Esophagus muscularis mucosa (tissue), 4 donors: ENCODE results near the gene TBPL1. TPM values are rescaled to one million over a fixed set of nuclear protein-coding genes. Genes with fewer than 3 reads are reported as not detected.

ENCODE experiments used
- DNase-seq: peaks from one replicate; pipeline ENCODE4 v3.0.0-alpha.2; 2017; ENCODE audit errors: extremely low spot score
- H3K27ac ChIP-seq, 4 donors: fragments of 200-600 bp; sonication (generic); replicated peaks in 1 of 4; 1 replicate in 3 of 4; 2 replicates in 1 of 4; pipeline ENCODE4 v1.5.1; 2016 to 2019; ENCODE audit warnings: mild to moderate bottlenecking in 1 of 4
- H3K27me3 ChIP-seq, 4 donors: fragments of 200-600 bp; sonication (generic); one replicate each; pipeline versions ENCODE4 v1.5.1 to v1.6.0; 2016 to 2019
- H3K36me3 ChIP-seq, 4 donors: fragments of 200-600 bp; sonication (generic); one replicate each; pipeline ENCODE4 v1.5.1; 2016 to 2019
- H3K4me1 ChIP-seq, 4 donors: fragments of 200-600 bp; sonication (generic); one replicate each; pipeline ENCODE4 v1.5.1; 2016 to 2019
- H3K4me3 ChIP-seq, 4 donors: fragments of 200-600 bp; sonication (generic); 1 replicate in 2 of 4; 2 replicates in 2 of 4; pipeline ENCODE4 v1.5.1; 2016 to 2019; ENCODE audit warnings: mild to moderate bottlenecking in 4 of 4, moderate library complexity in 1 of 4
- H3K9me3 ChIP-seq, 4 donors: fragments of 200-600 bp; sonication (generic); 1 replicate in 3 of 4; 2 replicates in 1 of 4; pipeline ENCODE4 v1.5.1; 2016 to 2019
- EP300 ChIP-seq: sonication (generic); formaldehyde crosslinking; IDR thresholded peaks from one replicate; pipeline ENCODE4 v1.6.1; 2017; ENCODE audit warnings: antibody characterized with exemption
- POLR2A ChIP-seq: fragments of 450-650 bp; IDR thresholded peaks from one replicate; pipeline ENCODE4 v1.6.1; 2017; ENCODE audit warnings: antibody characterized with exemption, moderate library complexity, mild to moderate bottlenecking, low read depth
- POLR2AphosphoS5 ChIP-seq, 2 donors: sonication (generic); formaldehyde crosslinking; IDR thresholded peaks; one replicate each; pipeline ENCODE4 v1.6.1; 2017; ENCODE audit warnings: antibody characterized with exemption in 2 of 2
- WGBS: methylation state at CpG from one replicate; pipeline ENCODE4 v1.1.5; 2018; 5-methylcytosine and 5-hydroxymethylcytosine counted together
- intact Hi-C: fragments of 100-400 bp; cut with DNase I; formaldehyde crosslinking; loops from one replicate; pipeline ENCODE4 v1.15.1; 2023
- total RNA-seq, 4 donors: library from RNA; depleted of rRNA; stranded (reverse); fragments of >200 nt; gene quantifications; one replicate each; pipeline versions ENCODE4 v1.1.0 to v1.2.1, GENCODE V29; 2016
- TF ChIP-seq, protein P1 (sequence below), 3 experiments: fragments of 200-600 bp in 2 of 3; fragments of 450-650 bp in 1 of 3; sonication (generic) in 2 of 3; IDR thresholded peaks; one replicate each; pipeline ENCODE4 v1.5.1; 2017 to 2019; ENCODE audit warnings: antibody characterized with exemption in 3 of 3, mild to moderate bottlenecking in 2 of 3, moderate library complexity in 1 of 3

TBPL1 gene
- total RNA-seq, 4 donors from 2014 or later = 8.8 to 23.4 (median 17.8) TPM

DNA sequence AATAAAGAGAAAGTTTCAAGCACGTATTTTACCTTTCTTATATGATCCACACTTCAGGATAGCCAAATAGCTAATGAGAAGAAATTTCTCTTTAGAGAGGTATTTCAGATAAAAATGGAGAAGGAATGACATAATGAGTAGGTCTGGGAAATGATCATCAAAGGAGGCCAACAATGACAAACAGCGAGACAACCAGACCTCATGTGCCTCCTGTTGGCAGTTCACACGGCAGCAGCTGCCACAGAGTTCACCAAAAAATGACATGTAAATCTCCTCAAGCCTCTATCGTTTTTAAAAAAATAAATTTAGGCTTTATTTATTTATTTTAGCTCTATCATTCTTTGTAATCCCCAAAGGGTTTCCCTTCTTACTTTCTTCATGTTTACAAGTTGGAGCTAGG, 51.7 kb downstream of the TBPL1 start:
- no peak overlapping the region for H3K27ac ChIP-seq
- TF ChIP-seq POLR2A = no peak
- TF ChIP-seq EP300 = no peak
- TF ChIP-seq POLR2AphosphoS5 (IDR thresholded peaks at IDR 0.05) = no peak
- TF ChIP-seq, protein P1, sequence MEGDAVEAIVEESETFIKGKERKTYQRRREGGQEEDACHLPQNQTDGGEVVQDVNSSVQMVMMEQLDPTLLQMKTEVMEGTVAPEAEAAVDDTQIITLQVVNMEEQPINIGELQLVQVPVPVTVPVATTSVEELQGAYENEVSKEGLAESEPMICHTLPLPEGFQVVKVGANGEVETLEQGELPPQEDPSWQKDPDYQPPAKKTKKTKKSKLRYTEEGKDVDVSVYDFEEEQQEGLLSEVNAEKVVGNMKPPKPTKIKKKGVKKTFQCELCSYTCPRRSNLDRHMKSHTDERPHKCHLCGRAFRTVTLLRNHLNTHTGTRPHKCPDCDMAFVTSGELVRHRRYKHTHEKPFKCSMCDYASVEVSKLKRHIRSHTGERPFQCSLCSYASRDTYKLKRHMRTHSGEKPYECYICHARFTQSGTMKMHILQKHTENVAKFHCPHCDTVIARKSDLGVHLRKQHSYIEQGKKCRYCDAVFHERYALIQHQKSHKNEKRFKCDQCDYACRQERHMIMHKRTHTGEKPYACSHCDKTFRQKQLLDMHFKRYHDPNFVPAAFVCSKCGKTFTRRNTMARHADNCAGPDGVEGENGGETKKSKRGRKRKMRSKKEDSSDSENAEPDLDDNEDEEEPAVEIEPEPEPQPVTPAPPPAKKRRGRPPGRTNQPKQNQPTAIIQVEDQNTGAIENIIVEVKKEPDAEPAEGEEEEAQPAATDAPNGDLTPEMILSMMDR (IDR thresholded peaks at IDR 0.05) = no peak
- intact Hi-C loops = no loop called here
- H3K9me3 ChIP-seq = no peaks in the 10 kb centered on the region
- peaks cover 0 to 40% (median 16%) of the 10 kb centered on the region in 4 donors for H3K4me1 ChIP-seq
- 68% methylated on average over 4 of the region's 4 CpGs for WGBS
- H3K36me3 ChIP-seq = peaks cover 0 to 18% (median 4%) of the 10 kb centered on the region in 4 donors
- H3K4me3 ChIP-seq = no peak overlapping the region
- DNase-seq = no peak
- no peaks in the 10 kb centered on the region for H3K27me3 ChIP-seq

DNA sequence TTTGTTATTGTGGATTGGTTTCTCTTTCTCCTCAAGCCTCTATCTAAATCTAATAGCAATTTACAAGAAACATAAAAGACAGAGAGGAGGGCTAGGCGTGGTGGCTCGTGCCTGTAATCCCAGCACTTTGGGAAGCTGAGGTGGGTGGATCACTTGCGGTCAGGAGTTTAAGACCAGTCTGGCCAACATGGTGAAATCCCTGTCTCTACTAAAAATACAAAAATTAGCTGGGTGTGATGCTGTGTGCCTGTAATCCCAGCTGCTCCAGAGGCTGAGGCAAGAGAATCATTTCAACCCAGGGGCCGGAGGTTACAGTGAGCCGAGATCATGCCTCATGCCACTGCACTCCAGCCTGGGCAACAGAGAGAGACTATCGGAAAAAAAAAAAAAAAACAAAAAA, 52.8 kb downstream of the TBPL1 start:
- no peak overlapping the region for H3K4me3 ChIP-seq
- H3K27ac ChIP-seq = no peak overlapping the region
- H3K9me3 ChIP-seq = no peaks in the 10 kb centered on the region
- DNase-seq = no peak
- peaks cover 0 to 18% (median 4%) of the 10 kb centered on the region in 4 donors for H3K36me3 ChIP-seq
- WGBS = 84% methylated on average over 6 of the region's 6 CpGs
- no peak for TF ChIP-seq POLR2AphosphoS5 (IDR thresholded peaks at IDR 0.05)
- no peak for TF ChIP-seq EP300
- TF ChIP-seq, protein P1 (IDR thresholded peaks at IDR 0.05) = no peak
- no peak for TF ChIP-seq POLR2A
- H3K4me1 ChIP-seq = peaks cover 0 to 36% (median 14%) of the 10 kb centered on the region in 4 donors
- intact Hi-C loops = no loop called here
- H3K27me3 ChIP-seq = no peaks in the 10 kb centered on the region

DNA sequence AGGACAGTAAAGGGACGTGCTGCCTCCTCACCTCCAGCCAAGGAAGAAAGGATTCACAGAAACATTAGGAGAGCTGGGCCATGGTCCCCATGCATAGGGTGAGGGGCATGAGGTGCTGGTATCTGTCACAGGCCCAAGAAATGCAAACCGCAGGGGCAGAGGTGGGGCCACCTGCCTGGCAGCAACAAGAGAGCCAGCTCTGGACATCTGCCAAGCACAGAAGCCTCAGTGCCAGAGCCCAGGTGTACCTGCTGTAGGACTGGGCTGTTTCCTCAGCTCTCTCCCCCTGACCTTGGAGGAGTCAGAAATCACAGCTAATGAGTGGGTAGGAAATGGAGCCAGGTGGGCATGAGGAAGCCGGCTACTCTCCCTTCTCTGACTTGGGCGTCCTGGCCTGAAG, 54.1 kb downstream of the TBPL1 start:
- intact Hi-C loops = no loop called here
- Histone ChIP-seq H3K27ac (no peak overlapping the region), H3K9me3 (no peaks in the 10 kb centered on the region), H3K27me3 (no peaks in the 10 kb centered on the region), H3K36me3 (peaks cover 0 to 17% (median 4%) of the 10 kb centered on the region in 4 donors), H3K4me3 (no peak overlapping the region), H3K4me1 (peaks cover 0 to 41% (median 13%) of the 10 kb centered on the region in 4 donors)
- DNase-seq = no peak
- no peak for TF ChIP-seq POLR2A
- 85% methylated on average over 4 of the region's 4 CpGs for WGBS

DNA sequence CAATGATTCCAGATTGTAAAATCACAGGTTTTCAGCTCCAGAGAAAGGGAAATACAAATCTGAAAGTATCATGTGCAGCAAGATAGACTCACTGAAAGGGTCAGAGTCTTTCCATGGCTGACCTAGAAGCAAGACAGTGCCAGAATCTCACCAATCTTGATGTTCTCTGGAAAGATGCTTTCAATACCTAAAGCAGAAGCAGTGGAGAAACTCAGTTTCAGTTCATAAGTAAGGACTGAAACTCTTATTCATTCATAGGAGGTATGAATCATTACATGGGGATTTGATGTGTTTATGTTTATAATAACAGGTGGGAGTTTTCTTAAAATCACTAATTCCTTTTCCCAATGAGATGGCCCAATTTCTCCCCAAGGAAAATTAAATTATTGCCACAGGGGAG, 56.9 kb downstream of the TBPL1 start:
- no peak overlapping the region for H3K27ac ChIP-seq
- no peak overlapping the region for H3K4me3 ChIP-seq
- TF ChIP-seq, protein P1 (IDR thresholded peaks at IDR 0.05) = no peak
- no peak for TF ChIP-seq EP300
- TF ChIP-seq POLR2A = no peak
- TF ChIP-seq POLR2AphosphoS5 (IDR thresholded peaks at IDR 0.05) = no peak
- peaks cover 0 to 6% (median 0%) of the 10 kb centered on the region in 4 donors for H3K36me3 ChIP-seq
- intact Hi-C loops = no loop called here
- no peaks in the 10 kb centered on the region for H3K9me3 ChIP-seq
- no peak for DNase-seq
- peaks cover 0 to 25% (median 13%) of the 10 kb centered on the region in 4 donors for H3K4me1 ChIP-seq
- no peaks in the 10 kb centered on the region for H3K27me3 ChIP-seq

DNA sequence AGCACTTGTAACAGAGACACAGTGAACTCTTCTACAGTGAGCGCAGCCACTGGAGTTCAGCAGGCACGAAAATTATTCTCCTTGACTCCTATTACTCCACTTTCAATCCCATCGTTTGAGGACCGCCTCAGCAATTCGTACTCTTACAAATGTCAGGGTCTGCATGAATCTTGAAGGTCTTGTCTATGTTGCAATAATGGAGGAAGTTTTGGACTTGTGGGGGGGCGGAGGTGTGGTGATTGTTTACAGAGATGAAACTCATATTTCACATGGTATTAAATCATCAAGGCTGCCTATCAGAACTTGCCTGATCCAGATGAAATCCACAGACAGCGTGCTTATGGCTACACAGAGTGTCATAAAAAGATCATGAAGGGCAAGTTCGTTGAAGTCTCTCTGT, 57.4 kb downstream of the TBPL1 start:
- TF ChIP-seq EP300 (no peak), POLR2AphosphoS5 (IDR thresholded peaks at IDR 0.05) (no peak), POLR2A (no peak)
- TF ChIP-seq, protein P1 (IDR thresholded peaks at IDR 0.05) = no peak
- Histone ChIP-seq H3K36me3 (peaks cover 0 to 6% (median 0%) of the 10 kb centered on the region in 4 donors), H3K4me1 (peaks cover 0 to 30% (median 17%) of the 10 kb centered on the region in 4 donors), H3K27ac (no peak overlapping the region), H3K4me3 (no peak overlapping the region), H3K27me3 (no peaks in the 10 kb centered on the region), H3K9me3 (no peaks in the 10 kb centered on the region)
- DNase-seq = no peak
- intact Hi-C loops = no loop called here
- WGBS = 96% methylated on average over 8 of the region's 8 CpGs
